Neural cell (in vitro differentiated cells): Measurements from ENCODE around the gene UHRF1. TPM values are rescaled to one million over a fixed set of nuclear protein-coding genes. Genes with fewer than 3 reads are reported as not detected.

Experiments used
- H2AFZ ChIP-seq: fragments of 200-600, 300-800 bp; sonication (generic), shearing (Covaris generic); 2 replicates; pipeline ENCODE4 v1.6.0; 2014; ENCODE audit warnings: low read depth, mild to moderate bottlenecking, antibody characterized with exemption, low read length, moderate library complexity
- H3F3A ChIP-seq: fragments of 200-600 bp; shearing (Covaris generic); 2 replicates; pipeline ENCODE4 v1.6.1; 2016; ENCODE audit warnings: mild to moderate bottlenecking, moderate library complexity, mixed read lengths, antibody characterized with exemption, low read length; ENCODE audit not compliant: insufficient read depth, poor library complexity, severe bottlenecking
- H3K27ac ChIP-seq: fragments of 200-600, 300-800 bp; sonication (generic), shearing (Covaris generic); 2 replicates; pipeline ENCODE4 v1.5.1; 2014; ENCODE audit warnings: mild to moderate bottlenecking, low read length, moderate library complexity
- H3K27me3 ChIP-seq: fragments of 300-800, 200-600 bp; sonication (generic), shearing (Covaris generic); 2 replicates; pipeline ENCODE4 v1.6.0; 2014; ENCODE audit warnings: mild to moderate bottlenecking, low read depth, low read length, moderate library complexity; ENCODE audit not compliant: insufficient read depth
- H3K36me3 ChIP-seq: fragments of 300-800, 200-600 bp; sonication (generic), shearing (Covaris generic); 2 replicates; pipeline ENCODE4 v1.5.1; 2014; ENCODE audit warnings: mild to moderate bottlenecking, antibody characterized with exemption, low read length, moderate library complexity; ENCODE audit not compliant: insufficient read depth
- H3K4me2 ChIP-seq: fragments of 300-800, 200-600 bp; sonication (generic), shearing (Covaris generic); 2 replicates; pipeline ENCODE4 v1.6.0; 2014; ENCODE audit warnings: mild to moderate bottlenecking, low read length
- H3K4me3 ChIP-seq: fragments of 300-800, 200-600 bp; sonication (generic), shearing (Covaris generic); 2 replicates; pipeline ENCODE4 v1.5.1; 2014; ENCODE audit warnings: mild to moderate bottlenecking, low read length, moderate library complexity
- H3K79me2 ChIP-seq: fragments of 200-600 bp; shearing (Covaris generic); replicated peaks from 2 replicates; pipeline ENCODE4 v1.6.0; 2014; ENCODE audit warnings: mild to moderate bottlenecking, low read length, moderate library complexity; ENCODE audit not compliant: insufficient read depth
- H3K9ac ChIP-seq: fragments of 300-800, 200-600 bp; sonication (generic), shearing (Covaris generic); 2 replicates; pipeline ENCODE4 v1.6.1; 2016; ENCODE audit warnings: mild to moderate bottlenecking, low read length, mixed read lengths
- H3K9me2 ChIP-seq: fragments of 200-600 bp; shearing (Covaris generic); 2 replicates; pipeline ENCODE4 v1.6.1; 2016; ENCODE audit warnings: mild to moderate bottlenecking, low read length, mixed read lengths; ENCODE audit not compliant: insufficient read depth
- H3K9me3 ChIP-seq: fragments of 200-600, 300-800 bp; sonication (generic), shearing (Covaris generic); 2 replicates; pipeline ENCODE4 v1.6.1; 2016; ENCODE audit warnings: mild to moderate bottlenecking, mixed run types, low read length, moderate library complexity, mixed read lengths
- H4K20me1 ChIP-seq: fragments of 200-600 bp; shearing (Covaris generic); 2 replicates; pipeline ENCODE4 v1.6.1; 2016; ENCODE audit warnings: mild to moderate bottlenecking, mixed run types; ENCODE audit not compliant: insufficient read depth
- EP300 ChIP-seq: fragments of 450-650 bp; conservative IDR thresholded peaks from 2 replicates; pipeline ENCODE4 v1.6.1; 2014; ENCODE audit warnings: antibody characterized with exemption, mild to moderate bottlenecking, moderate library complexity; ENCODE audit not compliant: poor library complexity, severe bottlenecking
- EZH2 ChIP-seq: fragments of 200-600, 300-800 bp; shearing (Covaris generic), sonication (generic); IDR thresholded peaks from 2 replicates; pipeline ENCODE4 v1.6.1; 2014; ENCODE audit warnings: antibody characterized with exemption, low read length, borderline replicate concordance, mild to moderate bottlenecking; ENCODE audit not compliant: insufficient read depth, poor library complexity, severe bottlenecking
- MXI1 ChIP-seq: fragments of 450-650 bp; conservative IDR thresholded peaks from 2 replicates; pipeline ENCODE4 v1.6.1; 2014; ENCODE audit warnings: antibody characterized with exemption, mild to moderate bottlenecking; ENCODE audit not compliant: poor library complexity, severe bottlenecking
- POLR2AphosphoS5 ChIP-seq: IDR thresholded peaks from 2 replicates; pipeline ENCODE4 v1.6.1; 2012
- RAD21 ChIP-seq: fragments of 450-650 bp; conservative IDR thresholded peaks from 2 replicates; pipeline ENCODE4 v1.6.1; 2014; ENCODE audit warnings: antibody characterized with exemption, mild to moderate bottlenecking, moderate library complexity
- SMC3 ChIP-seq: fragments of 450-650 bp; conservative IDR thresholded peaks from 2 replicates; pipeline ENCODE4 v1.6.1; 2014; ENCODE audit warnings: antibody characterized with exemption, mild to moderate bottlenecking, moderate library complexity; ENCODE audit not compliant: poor library complexity
- TAF1 ChIP-seq: IDR thresholded peaks from 2 replicates; pipeline ENCODE4 v1.6.1; 2012; ENCODE audit warnings: low read depth
- polyA plus RNA-seq: library from polyadenylated mRNA; depleted of rRNA; stranded (reverse); fragments of >200 nt; gene quantifications from 2 replicates; pipeline ENCODE4 v1.2.3, GENCODE V29; 2014
- TF ChIP-seq, protein P1 (sequence below): IDR thresholded peaks from 2 replicates; pipeline ENCODE4 v1.6.1; 2012; ENCODE audit warnings: borderline replicate concordance
- TF ChIP-seq, protein P2 (sequence below): fragments of 450-650 bp; IDR thresholded peaks from 2 replicates; pipeline ENCODE4 v1.5.1; 2014; ENCODE audit warnings: antibody characterized with exemption, mild to moderate bottlenecking, moderate library complexity; ENCODE audit not compliant: poor library complexity, severe bottlenecking

UHRF1 gene
- polyA plus RNA-seq, 1 donor from 2014 or later, result 3.0 TPM

DNA sequence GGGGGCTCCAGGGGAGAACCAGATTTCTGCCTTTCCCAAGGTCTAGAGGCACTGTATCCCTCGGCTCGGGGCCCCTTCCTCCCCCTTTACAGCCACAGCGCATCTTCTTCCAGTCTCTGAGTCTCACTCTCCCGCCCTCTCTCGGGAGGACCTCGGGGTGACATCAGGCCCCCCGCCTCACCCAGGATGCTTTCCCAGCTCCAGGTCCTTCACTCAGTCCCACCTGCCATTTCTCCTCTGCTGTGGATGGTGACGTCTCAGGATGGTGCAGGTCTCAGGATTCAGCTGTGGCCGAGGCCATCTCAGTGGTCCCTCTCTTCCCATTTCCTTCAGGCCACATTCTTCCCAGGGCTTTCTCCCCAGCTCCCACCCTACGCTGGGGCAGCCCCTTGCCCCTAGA, 46.0 kb downstream of the UHRF1 start:
- Histone ChIP-seq H3K27ac (no peak overlapping the region), H3K4me3 (no peak overlapping the region), H3K9ac (no peak overlapping the region), H3K9me3 (no peaks in the 10 kb centered on the region), H3K27me3 (no peaks in the 10 kb centered on the region), H4K20me1 (no peaks in the 10 kb centered on the region), H2AFZ (no peak overlapping the region), H3F3A (no peaks in the 10 kb centered on the region), H3K79me2 (no peaks in the 10 kb centered on the region), H3K4me2 (no peak overlapping the region), H3K9me2 (no peaks in the 10 kb centered on the region), H3K36me3 (no peaks in the 10 kb centered on the region)
- TF ChIP-seq EZH2 (no peak), MXI1 (no peak), POLR2AphosphoS5 (no peak), RAD21 (no peak), SMC3 (no peak)
- TF ChIP-seq, protein P1, sequence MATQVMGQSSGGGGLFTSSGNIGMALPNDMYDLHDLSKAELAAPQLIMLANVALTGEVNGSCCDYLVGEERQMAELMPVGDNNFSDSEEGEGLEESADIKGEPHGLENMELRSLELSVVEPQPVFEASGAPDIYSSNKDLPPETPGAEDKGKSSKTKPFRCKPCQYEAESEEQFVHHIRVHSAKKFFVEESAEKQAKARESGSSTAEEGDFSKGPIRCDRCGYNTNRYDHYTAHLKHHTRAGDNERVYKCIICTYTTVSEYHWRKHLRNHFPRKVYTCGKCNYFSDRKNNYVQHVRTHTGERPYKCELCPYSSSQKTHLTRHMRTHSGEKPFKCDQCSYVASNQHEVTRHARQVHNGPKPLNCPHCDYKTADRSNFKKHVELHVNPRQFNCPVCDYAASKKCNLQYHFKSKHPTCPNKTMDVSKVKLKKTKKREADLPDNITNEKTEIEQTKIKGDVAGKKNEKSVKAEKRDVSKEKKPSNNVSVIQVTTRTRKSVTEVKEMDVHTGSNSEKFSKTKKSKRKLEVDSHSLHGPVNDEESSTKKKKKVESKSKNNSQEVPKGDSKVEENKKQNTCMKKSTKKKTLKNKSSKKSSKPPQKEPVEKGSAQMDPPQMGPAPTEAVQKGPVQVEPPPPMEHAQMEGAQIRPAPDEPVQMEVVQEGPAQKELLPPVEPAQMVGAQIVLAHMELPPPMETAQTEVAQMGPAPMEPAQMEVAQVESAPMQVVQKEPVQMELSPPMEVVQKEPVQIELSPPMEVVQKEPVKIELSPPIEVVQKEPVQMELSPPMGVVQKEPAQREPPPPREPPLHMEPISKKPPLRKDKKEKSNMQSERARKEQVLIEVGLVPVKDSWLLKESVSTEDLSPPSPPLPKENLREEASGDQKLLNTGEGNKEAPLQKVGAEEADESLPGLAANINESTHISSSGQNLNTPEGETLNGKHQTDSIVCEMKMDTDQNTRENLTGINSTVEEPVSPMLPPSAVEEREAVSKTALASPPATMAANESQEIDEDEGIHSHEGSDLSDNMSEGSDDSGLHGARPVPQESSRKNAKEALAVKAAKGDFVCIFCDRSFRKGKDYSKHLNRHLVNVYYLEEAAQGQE, result no peak

DNA sequence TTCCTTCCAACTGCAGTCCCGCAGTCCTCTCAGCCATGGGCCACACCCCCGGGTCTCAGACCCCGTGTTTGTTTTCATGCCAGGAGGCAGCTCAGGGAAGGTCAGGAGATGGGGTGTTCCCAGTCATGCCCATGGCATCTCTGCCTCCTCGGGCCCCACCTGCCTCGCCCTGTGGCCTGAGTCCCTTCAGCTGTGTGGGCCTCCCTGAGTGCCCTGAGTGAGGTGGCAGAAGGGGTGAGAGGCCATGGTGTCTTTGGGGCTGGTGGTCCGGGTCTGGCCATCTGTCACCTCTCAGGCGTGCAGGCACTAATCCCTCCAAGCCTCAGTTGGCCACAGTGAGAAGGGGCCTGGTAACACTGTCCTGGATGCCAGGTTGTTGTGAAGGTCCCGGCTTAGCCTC, 48.7 kb downstream of the UHRF1 start:
- TF ChIP-seq SMC3 (no peak), MXI1 (no peak), EP300 (no peak), TAF1 (no peak), EZH2 (no peak), POLR2AphosphoS5 (no peak), RAD21 (no peak)
- TF ChIP-seq, protein P2, sequence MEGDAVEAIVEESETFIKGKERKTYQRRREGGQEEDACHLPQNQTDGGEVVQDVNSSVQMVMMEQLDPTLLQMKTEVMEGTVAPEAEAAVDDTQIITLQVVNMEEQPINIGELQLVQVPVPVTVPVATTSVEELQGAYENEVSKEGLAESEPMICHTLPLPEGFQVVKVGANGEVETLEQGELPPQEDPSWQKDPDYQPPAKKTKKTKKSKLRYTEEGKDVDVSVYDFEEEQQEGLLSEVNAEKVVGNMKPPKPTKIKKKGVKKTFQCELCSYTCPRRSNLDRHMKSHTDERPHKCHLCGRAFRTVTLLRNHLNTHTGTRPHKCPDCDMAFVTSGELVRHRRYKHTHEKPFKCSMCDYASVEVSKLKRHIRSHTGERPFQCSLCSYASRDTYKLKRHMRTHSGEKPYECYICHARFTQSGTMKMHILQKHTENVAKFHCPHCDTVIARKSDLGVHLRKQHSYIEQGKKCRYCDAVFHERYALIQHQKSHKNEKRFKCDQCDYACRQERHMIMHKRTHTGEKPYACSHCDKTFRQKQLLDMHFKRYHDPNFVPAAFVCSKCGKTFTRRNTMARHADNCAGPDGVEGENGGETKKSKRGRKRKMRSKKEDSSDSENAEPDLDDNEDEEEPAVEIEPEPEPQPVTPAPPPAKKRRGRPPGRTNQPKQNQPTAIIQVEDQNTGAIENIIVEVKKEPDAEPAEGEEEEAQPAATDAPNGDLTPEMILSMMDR, result no peak
- TF ChIP-seq, protein P1, result no peak
- Histone ChIP-seq H3F3A (no peaks in the 10 kb centered on the region), H3K9ac (no peak overlapping the region), H3K4me3 (no peak overlapping the region), H3K4me2 (no peak overlapping the region), H3K79me2 (no peaks in the 10 kb centered on the region), H3K36me3 (no peaks in the 10 kb centered on the region), H4K20me1 (no peaks in the 10 kb centered on the region), H3K27ac (no peak overlapping the region), H2AFZ (no peak overlapping the region), H3K9me2 (no peaks in the 10 kb centered on the region), H3K27me3 (no peaks in the 10 kb centered on the region), H3K9me3 (no peaks in the 10 kb centered on the region)
